HG02763 (cell line): ENCODE data around the gene DLAT.
"Not testable (repeated sequence)": the region's sequence is repeated elsewhere in the genome, so short reads cannot be mapped to it uniquely, and the experiment has no call there.

ENCODE experiments used
- ATAC-seq: cut with Tn5 transposase; IDR thresholded peaks from one replicate; pipeline ENCODE4 v1.9.1; 2021; ENCODE audit warnings: mild to moderate bottlenecking, moderate library complexity; ENCODE audit not compliant: unreplicated experiment

Gene DLAT

DNA sequence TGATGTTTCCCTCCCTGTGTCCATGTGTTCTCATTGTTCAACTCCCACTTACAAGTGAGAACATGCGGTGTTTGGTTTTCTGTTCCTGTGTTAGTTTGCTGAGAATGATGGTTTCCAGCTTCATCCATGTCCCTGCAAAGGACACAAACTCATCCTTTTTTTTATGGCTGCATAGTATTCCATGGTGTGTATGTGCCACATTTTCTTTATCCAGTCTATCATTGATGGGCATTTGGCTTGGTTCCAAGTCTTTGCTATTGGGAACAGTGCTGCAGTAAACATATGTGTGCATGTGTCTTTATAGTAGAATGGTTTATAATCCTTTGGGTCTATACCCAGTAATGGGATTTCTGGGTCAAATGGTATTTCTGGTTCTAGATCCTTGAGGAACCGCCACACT is 21.4 kb downstream of the DLAT start:
- ATAC-seq, result not testable (repeated sequence)

DNA sequence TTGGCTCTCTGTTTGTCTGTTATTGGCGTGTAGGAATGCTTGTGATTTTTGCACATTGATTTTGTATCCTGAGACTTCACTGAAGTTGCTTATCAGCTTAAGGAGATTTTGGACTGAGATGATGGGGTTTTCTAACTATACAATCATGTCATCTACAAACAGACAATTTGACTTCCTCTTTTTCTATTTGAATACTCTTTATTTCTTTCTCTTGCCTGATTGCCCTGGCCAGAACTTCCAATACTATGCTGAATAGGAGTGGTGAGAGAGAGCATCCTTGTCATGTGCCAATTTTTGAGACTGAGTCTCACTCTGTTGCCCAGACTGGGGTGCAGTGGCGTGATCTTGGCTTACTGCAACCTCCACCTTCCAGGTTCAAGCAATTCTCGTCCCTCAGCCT is 23.0 kb downstream of the DLAT start:
- not testable (repeated sequence) for ATAC-seq

DNA sequence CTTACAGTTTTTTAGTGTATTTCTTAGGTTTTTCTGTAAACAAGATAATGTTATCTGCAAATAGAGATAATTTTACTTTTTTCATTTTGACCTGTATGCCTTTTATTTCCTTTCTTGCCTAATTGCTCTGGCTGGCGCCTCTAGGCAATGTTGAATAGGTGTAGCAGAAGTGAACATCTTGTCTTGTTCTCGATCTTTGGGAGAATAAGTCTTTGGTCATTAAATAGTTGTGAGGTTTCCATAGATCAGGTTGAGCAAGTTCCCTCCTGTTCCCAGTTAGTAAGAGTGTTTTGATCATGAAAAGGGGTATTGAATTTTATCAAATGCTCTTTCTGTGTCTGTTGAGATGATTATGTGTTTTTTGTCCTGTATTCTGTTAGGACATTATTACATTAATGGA is 24.6 kb downstream of the DLAT start:
- no peak for ATAC-seq

DNA sequence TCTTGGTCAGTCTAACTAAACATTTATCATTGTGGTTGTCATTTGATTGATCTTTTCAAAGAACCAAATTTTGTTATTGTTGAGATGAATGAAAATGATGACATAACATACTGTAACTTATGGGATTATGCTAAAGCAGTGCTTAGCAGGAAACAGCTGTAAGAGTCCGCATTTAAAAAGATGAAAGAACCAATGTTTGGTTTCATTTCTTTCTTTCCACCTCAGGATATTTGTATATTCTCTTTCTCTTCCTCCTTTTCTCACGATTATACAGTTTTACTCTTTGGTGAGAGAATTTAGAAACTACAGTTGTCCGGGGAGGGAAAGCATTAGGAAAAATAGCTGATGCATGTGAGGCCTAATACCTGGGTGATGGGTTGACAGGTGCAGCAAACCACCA is 25.5 kb downstream of the DLAT start:
- ATAC-seq, result peak; percentile 83

DNA sequence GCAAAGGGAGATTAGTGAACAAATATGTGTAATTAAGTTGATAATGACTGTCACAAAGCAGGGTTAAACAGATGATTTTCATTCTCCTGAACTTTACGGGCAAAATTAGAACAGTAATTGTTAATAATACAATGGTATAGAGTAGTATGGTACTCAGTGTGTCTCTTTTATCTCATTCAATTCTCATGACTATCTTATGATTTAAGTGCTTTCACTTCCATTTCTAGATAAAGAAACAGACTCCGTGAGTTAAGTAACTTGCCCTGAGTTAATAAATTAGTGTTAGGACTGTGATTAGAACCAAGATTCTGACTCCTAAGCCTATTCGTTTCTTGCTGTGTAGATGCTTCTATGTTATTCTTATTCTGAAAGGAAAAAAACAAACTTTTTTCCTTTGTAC is 26.6 kb downstream of the DLAT start:
- ATAC-seq, result no peak

DNA sequence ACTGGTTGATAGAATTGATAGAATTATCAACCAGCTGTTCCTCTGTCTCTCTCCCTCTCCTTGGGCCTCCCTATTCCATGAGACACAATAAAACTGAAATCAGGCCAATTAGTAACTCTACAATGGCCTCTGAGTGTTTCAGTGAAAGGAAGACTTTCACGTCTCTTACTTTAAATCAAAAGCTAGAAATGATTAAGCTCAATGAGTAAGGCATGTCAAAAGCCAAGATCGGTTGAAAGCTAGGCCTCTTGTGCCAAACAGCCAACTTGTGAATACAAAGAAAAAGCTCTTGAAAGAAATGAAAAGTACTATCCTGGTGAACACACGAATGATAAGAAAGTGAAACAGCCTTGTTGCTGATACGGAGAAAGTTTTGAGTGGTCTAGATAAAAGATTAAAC is 32.0 kb downstream of the DLAT start:
- ATAC-seq, result no peak

DNA sequence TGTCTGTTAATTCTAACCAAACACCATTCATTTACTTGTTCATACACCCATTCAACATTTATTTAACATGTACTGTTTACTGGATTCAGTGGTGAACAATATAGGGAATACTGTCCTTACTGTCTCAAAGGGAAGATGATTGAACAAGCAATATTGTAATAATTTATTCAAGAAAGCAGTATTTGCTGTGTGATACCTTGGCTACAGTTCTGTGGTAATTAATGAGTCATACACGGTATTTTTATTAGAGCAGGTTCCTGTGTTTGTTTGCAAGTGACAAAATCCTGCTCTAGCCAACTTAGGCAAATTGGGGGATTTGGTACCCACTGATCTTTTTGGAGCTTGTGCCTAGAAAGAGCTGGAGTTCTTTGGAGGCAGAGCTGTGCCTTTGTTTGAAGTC is 32.9 kb downstream of the DLAT start:
- no peak for ATAC-seq

DNA sequence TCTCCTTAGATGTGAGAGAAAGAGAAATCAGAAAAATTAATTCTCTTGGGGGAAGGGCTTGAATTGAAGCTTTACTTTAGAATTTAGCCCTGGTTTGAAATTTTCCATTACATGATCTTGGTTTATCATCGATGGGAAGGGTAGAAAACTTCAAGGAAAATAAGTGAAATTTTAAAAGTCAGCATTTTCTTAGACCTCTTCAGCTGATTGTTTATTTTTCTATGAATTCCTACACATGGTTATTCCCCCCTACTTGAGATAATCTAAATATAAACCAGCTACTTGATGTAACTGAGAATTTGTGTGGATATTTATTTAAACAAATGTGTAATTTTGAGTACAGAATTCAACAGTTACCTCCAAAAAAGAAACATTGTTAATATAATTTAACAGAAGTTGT is 37.7 kb downstream of the DLAT start:
- no peak for ATAC-seq

DNA sequence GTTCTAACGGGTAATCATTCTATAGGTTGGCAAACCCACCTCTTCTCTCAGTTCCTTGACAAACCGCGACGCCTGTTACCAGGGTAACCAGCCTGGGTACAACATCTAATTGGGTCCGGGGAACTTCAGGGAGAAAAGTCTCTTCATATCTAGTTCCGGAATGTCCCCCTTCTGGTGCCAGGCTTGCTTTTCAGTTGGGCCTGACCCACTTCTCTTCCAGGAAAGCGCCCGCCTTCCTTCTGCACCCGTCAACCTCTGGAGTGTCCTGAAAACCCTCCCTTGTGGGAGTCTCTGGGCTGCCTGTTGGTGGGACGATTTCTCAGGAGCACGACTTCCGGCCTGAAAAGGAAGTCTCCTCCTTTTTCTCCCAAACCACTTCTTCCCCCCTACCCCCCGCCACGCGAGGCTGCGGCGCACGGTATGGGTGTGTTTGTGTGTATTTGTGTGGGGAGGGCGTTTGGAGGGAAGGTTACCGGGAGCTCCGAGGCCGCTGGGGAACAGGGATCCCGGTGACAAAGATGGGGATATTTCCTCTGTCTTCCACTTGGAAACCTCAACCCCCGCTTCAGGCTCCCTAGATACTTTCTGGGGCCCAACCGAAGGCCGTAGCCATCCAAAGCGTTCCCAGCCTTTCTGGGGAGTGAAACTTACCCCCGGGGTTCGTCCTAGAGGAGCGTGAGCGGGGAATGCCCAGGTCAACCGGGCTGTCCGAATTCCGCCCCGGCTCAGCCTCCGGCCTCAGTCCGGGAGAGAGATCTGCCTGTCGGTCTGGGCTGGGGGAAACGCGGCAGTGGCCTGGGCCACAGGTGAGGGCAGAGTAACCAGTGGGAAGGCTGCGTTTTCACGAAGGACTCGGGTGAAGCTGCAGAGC is 49.0 kb downstream of the DLAT start, which contains the start of the genes NKAPD1 and PIH1D2:
NKAPD1 (plus strand) TSS at position 359 of the 871 bp plus-strand sequence. CDS start 1,276 bp downstream, outside the sequence.
PIH1D2 (minus strand) TSS at position 77 of the 871 bp plus-strand sequence. CDS start 843 bp downstream, outside the sequence.
- peak; percentile 85 for ATAC-seq

DNA sequence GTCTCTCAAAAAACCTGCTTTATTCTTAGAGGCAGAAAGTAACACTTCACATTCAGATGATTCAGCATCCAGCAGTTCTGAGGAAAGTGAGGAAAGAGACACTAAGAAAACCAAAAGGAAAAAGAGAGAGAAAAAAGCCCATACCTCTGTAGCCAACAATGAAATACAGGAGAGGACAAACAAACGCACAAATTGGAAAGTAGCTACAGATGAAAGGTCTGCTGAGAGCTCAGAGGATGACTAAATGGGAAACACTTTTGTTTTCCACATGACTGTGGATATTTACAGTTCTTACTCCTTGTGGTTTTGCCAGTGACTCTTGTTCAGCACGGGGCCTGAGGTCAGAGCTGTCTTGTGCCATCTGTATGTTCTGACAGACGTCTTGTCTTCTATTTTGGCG is 57.5 kb downstream of the DLAT start:
- no peak for ATAC-seq

DNA sequence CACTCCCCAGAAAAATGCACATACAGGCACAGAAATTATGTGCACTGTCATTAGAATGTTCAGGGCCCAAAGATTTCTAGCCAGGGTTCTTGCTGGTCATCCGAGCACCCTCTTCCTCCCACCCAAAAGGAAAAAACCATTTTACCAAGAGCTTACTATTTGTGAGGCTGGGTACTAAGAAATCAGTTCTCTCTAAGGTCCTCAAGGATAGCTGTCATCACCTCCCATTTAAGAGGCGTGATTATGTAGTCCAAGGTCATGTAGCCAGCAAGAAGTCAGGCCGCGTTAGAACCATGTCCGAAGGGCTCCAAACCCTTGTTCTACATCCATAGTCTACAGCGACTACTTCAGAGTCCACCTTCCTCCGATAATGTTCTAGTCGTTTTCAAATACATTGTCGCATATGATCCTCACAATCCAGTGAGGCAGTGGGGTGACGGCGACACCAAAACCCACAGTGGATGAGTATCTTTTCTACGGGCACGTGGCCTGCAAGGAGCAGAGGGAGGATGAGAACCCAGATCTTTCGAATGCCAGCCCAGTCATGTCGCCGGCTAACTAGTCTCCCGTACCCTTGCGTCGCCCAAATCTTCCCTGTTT is 60.7 kb downstream of the DLAT start:
- ATAC-seq, result peak; percentile 20

DNA sequence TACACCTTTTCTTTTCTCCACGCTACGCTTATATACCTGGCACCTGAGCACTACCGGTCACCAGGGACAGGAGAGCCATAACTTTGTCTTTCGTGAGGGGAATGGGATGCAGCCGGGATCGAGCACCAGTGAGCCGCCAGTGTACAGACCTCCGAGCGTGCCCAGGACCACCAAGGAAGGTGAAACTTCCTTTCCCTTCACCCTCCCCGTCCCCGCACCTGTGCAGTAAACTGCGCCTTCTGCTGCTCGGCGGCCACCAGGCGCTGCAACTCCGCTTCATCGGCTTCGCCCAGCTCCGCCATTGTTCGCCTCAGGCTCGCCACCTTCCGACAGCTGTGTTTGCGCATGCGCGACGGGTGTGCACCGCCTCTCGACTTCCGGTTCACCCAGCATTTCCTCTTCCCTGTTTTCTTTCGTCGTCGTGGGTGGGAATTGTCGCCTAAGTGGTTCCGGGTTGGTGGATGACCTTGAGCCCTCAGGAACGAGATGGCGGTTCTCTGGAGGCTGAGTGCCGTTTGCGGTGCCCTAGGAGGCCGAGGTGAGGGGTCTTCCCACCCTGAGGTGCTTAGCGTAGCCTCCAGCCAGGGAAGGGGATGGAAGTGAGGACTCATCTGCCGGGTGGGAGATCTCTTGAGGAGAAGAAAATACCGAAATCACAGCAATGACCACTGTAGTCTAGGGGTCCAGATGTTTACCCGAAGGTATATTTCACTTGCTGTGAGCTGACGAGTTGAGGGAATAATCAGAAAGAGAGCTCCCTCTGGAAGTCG is 61.4 kb downstream of the DLAT start, which contains the start of the genes SDHD and TIMM8B:
SDHD (plus strand) TSS at position 452 of the 770 bp plus-strand sequence; CDS start at position 487, 35 bp downstream.
TIMM8B (minus strand) TSS at position 335 of the 770 bp plus-strand sequence; CDS start at position 302, 33 bp downstream.
- peak; percentile 92 for ATAC-seq

DNA sequence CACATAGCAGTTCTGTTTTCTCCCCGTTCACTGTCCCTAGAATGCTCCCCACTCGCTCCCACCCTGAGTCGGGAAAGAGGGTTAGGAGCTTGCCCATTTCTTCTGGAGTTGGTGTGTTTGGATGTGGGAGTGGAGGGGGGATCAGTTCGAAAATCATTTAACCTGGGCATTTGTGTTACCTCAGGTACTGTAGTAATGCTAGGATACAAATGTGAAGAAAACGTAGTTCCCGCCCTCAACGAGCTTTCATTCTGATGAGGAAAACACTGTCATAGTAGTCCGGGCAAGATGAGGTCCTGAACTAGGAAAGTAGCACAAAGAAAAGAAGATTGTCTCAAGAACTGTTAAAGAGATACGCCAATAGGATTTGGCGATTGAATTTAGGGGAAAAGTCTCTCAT is 62.0 kb downstream of the DLAT start:
- no peak for ATAC-seq

DNA sequence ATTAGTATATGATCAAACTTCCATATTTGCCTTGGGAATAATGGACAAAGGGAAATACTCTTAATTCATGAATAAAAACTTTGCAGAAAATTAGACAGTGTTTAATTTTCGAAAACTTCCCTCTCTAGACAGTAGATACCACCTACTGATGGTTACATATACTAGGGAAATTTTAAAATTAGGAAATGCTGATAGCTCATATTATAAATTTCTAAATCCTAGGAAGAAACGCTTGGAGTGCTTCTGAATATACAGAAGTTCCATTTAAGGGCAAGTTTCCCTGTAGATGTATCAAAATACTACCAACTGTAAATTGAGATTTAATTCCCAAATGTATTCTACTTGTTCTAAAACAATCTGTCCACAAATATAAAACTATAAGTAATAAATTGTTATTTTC is 70.1 kb downstream of the DLAT start:
- ATAC-seq, result not testable (repeated sequence)

DNA sequence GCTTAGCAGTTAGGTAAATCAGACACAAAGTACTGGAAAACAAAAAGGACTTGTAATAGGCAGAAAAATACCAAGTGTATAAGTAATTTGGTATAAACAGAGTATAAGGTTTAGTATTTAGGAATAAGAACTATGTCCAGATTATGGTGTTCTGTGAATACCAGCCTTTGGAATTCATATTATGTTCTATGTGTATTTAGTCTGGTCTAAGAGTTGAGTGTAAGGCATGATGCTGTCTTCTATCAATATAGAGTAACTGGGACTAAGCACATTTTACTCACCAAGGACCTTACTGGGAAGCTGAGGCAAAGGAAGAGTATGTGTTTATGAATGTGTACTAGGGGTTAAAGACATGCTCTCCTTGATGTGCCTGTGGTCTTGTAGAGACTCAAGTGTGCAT is 71.0 kb downstream of the DLAT start:
- ATAC-seq, result no peak

DNA sequence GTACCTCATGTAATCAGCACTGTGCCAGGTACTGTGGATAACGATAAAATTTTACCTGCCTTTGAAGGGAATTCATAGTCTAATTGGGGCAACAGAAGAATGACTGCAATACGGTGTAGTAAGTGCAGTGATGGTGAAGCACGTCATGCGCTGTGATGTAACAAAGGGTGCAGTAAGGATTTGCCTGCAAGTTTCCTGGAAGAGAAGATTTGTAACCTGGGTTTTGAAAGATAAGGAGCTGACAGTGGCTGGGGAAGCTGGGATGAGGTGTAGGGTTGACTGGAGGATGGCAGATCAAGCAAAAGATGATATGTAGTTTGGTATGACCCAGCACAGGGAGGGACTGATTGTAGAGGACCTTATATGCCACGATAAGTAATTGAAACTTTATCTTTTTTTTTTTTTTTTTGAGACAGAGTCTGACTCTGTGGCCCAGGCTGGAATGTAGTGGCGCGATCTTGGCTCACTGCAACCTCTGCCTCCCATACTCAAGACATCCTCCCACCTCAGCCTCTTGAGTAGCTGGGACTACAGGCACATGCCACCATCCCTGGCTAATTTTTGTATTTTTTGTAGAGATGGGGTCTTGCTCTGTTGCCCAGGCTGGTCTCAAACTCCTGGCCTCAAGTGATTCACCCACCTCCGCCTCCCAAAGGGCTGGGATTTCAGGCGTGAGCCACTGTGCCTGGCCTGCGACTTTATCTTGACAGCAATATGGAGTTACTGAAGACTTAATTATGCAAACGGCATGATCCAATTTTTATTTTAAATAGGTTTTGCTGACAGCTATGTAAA is 72.7 kb downstream of the DLAT start:
- no peak for ATAC-seq

DNA sequence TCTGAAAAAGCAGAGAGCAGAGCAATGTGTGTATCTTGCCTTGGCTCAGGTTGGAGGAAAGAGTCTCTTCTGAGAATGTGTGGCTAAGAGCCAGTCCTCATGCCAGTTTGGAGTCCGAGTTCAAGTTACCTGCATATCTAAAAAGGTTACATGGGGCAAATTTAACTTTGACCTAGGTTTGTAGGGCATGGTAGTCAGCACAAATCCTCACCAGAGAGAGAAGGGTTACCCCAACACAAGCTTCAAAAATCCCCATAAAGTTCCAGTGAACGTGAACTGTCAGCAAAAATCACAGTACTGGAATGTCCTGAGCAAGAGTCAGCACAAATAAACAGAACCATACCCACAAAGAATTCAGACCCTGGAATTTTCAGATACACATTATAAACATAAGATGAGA is 75.3 kb downstream of the DLAT start:
- ATAC-seq, result no peak

DNA sequence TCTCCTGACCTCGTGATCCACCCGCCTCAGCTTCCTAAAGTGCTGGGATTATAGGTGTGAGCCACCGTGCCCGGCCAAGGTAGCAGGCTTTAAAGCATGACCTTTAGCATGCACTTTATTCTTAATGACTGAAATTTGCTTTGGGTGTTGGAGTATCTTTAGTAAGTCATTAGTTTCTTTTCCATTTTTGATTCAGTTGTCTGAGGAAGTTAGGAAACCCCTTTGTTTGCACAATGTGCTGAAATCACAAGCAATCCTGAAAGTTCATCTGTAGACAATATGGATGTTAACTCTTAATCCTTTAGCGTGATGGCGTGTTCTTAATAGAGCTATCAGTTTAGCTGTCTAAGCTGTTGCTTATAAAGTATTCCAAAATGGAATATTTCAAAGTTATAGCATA is 78.2 kb downstream of the DLAT start:
- ATAC-seq, result no peak

DNA sequence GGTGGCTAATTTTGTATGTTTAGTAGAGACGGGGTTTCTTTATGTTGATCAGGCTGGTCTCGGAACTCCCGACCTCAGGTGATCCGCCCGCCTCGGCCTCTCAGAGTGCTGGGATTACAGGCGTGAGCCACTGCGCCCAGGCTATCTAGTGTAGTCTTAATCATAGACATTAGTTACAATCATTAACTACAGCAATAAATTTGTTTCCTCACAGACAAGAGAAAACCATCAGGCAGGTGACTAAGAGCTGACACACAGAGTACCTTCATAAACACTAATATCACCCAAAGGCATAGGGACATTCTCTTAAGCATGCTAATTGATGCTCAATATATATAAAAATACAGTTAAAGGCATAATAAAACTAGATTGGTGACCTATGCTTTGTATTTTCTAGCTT is 80.9 kb downstream of the DLAT start:
- ATAC-seq, result no peak
